HepG2 (cell line): ENCODE measurements around the gene MTA2. TPM values are rescaled to one million over a fixed set of nuclear protein-coding genes. Genes with fewer than 3 reads are reported as not detected.

Source experiments
- ATAC-seq: fragments of 200-7000 bp; cut with Tn5 transposase; 3 replicates; pipeline ENCODE4 v1.9.1; 2020; ENCODE audit warnings: mild to moderate bottlenecking, moderate library complexity
- BruUV-seq: library from RNA; stranded (reverse); fragments of 400-500 nt; replicated peaks from 2 replicates; lab custom pipeline; 2021; lab: Mats Ljungman, UMichigan
- CTCF ChIA-PET: fragments of 300-600 bp; formaldehyde crosslinking; extraction: SDS; loops from one replicate; lab custom pipeline; 2021; ENCODE audit warnings: low total read pairs, inconsistent platforms, low intra/inter-chr PET ratio; lab: Yijun Ruan, JAX
- POLR2A ChIA-PET: fragments of 350-600 bp; sonication (Branson Sonifier 250); formaldehyde crosslinking; loops from one replicate; lab custom pipeline; 2020; ENCODE audit warnings: antibody characterized with exemption, inconsistent platforms; lab: Yijun Ruan, JAX
- DNase-seq: peaks from one replicate; pipeline ENCODE4 v3.0.0-alpha.2; 2015; ENCODE audit warnings: low spot score
- FAIRE-seq: peaks from 3 replicates; lab custom pipeline; 2011; peaks lifted over from hg19 to GRCh38; lab: Jason Lieb, UNC
- H2AFZ ChIP-seq: one replicate; pipeline ENCODE4 v1.6.1; 2011; ENCODE audit warnings: low read length, inconsistent platforms
- H3K27ac ChIP-seq: fragments of 300-600 bp; 3 replicates; pipeline ENCODE4 v1.8.0; 2011; ENCODE audit warnings: mixed run types, mild to moderate bottlenecking, mixed read lengths, low read length, inconsistent platforms; ENCODE audit not compliant: insufficient read depth; ENCODE audit errors: extremely low read length
- H3K27me3 ChIP-seq, 2 experiments: fragments of 200-600 bp in 1 of 2; 2 replicates in 1 of 2; 3 replicates in 1 of 2; pipeline versions ENCODE4 v1.6.0 to v1.8.0; 2011; ENCODE audit warnings: low read length in 2 of 2, mild to moderate bottlenecking in 2 of 2, moderate library complexity in 2 of 2, inconsistent platforms in 1 of 2; ENCODE audit not compliant: insufficient read depth in 2 of 2, control insufficient read depth in 1 of 2
- H3K36me3 ChIP-seq, 2 experiments: fragments of 200-600 bp in 1 of 2; replicated peaks in 1 of 2; 2 replicates in 1 of 2; 3 replicates in 1 of 2; pipeline versions ENCODE4 v1.5.1 to v1.8.0; 2011; ENCODE audit warnings: low read length in 2 of 2, inconsistent platforms in 1 of 2; ENCODE audit not compliant: insufficient read depth in 2 of 2, control insufficient read depth in 1 of 2
- H3K4me1 ChIP-seq: 2 replicates; pipeline ENCODE4 v1.5.1; 2012; ENCODE audit warnings: low read length, inconsistent platforms; ENCODE audit not compliant: insufficient read depth
- H3K4me2 ChIP-seq: 2 replicates; pipeline ENCODE4 v1.6.0; 2011; ENCODE audit warnings: low read depth, low read length, inconsistent platforms
- H3K4me3 ChIP-seq, 3 experiments: fragments of 200-600 bp in 1 of 3; sonication (generic), shearing (Covaris generic) in 1 of 3; replicated peaks in 1 of 3; 2 replicates each; pipeline ENCODE4 v1.5.1; 2011 to 2016; ENCODE audit warnings: low read length in 3 of 3, inconsistent platforms in 2 of 3, low read depth in 2 of 3, mild to moderate bottlenecking in 2 of 3, control low read depth in 1 of 3, mixed read lengths in 1 of 3; ENCODE audit not compliant: insufficient read depth in 1 of 3
- H3K79me2 ChIP-seq: one replicate; pipeline ENCODE4 v1.6.1; 2011; ENCODE audit warnings: low read length, inconsistent platforms; ENCODE audit not compliant: insufficient read depth
- H3K9ac ChIP-seq: 2 replicates; pipeline ENCODE4 v1.6.0; 2011; ENCODE audit warnings: mild to moderate bottlenecking, low read depth, low read length, inconsistent platforms; ENCODE audit not compliant: insufficient read depth
- H3K9me3 ChIP-seq: 2 replicates; pipeline ENCODE4 v1.5.1; 2012; ENCODE audit warnings: mild to moderate bottlenecking, low read length
- H4K20me1 ChIP-seq: 2 replicates; pipeline ENCODE4 v1.6.0; 2011; ENCODE audit warnings: inconsistent platforms, mild to moderate bottlenecking, low read length, moderate library complexity; ENCODE audit not compliant: insufficient read depth
- HMGA1 ChIP-seq: sonication (generic); formaldehyde crosslinking; conservative IDR thresholded peaks from 2 replicates; pipeline ENCODE4 v1.4.0; 2020; ENCODE audit warnings: missing genetic modification reagents
- SP2 ChIP-seq: sonication (generic); formaldehyde crosslinking; IDR thresholded peaks from 2 replicates; pipeline ENCODE4 v1.5.1; 2020; ENCODE audit warnings: mild to moderate bottlenecking, missing genetic modification reagents
- ZNF230 ChIP-seq: sonication (generic); formaldehyde crosslinking; IDR thresholded peaks from 2 replicates; pipeline ENCODE4 v1.4.0; 2020; ENCODE audit warnings: mild to moderate bottlenecking, missing genetic modification reagents
- ZNF234 ChIP-seq: sonication (generic); formaldehyde crosslinking; conservative IDR thresholded peaks from 2 replicates; pipeline ENCODE4 v1.5.1; 2020; ENCODE audit warnings: mild to moderate bottlenecking, missing genetic modification reagents
- ZNF333 ChIP-seq: sonication (generic); formaldehyde crosslinking; IDR thresholded peaks from 2 replicates; pipeline ENCODE4 v1.4.0; 2020; ENCODE audit warnings: mild to moderate bottlenecking, missing genetic modification reagents, borderline replicate concordance
- ZSCAN25 ChIP-seq: sonication (generic); formaldehyde crosslinking; IDR thresholded peaks from 2 replicates; pipeline ENCODE4 v1.8.0; 2022; ENCODE audit warnings: mild to moderate bottlenecking, missing genetic modification reagents
- WGBS: methylation state at CpG from one replicate; pipeline ENCODE4 v1.1.6; 2017; ENCODE audit warnings: low lambda C conversion rate; 5-methylcytosine and 5-hydroxymethylcytosine counted together
- in situ Hi-C: cut with HindIII; loops from 2 replicates; pipeline ENCODE4 v1.10.0; 2017; ENCODE audit warnings: low pct_unique_long_range_greater_than_20kb; ENCODE audit not compliant: extremely low pct_ligation_motif_present
- intact Hi-C: fragments of 100-400 bp; cut with micrococcal nuclease; formaldehyde crosslinking; loops from one replicate; pipeline ENCODE4 v1.10.0; 2022; ENCODE audit not compliant: unreplicated experiment
- polyA plus RNA-seq, 8 experiments: library from polyadenylated mRNA; depleted of rRNA in 3 of 8; stranded (reverse) in 7 of 8; unstranded in 1 of 8; fragments of >200 nt; fragmentation: Illumina TruSeq in 4 of 8; extraction: Trizol in 4 of 8; gene quantifications; 2 replicates each; pipeline versions ENCODE4 v1.2.1 to v1.2.3, GENCODE V29; 2011 to 2016; ENCODE audit warnings: low read depth in 4 of 8, missing spikeins in 1 of 8, mixed read lengths in 1 of 8; ENCODE audit not compliant: insufficient read depth in 1 of 8
- total RNA-seq, 5 experiments: library from RNA; depleted of rRNA; stranded (reverse); fragments of >200 nt; fragmentation: Illumina TruSeq; extraction: Trizol; gene quantifications; 2 replicates each; pipeline ENCODE4 v1.2.3, GENCODE V29; 2016; ENCODE audit warnings: low read depth in 1 of 5
- TF ChIP-seq, protein P1 (sequence below): sonication (generic); formaldehyde crosslinking; IDR thresholded peaks from 2 replicates; pipeline ENCODE4 v1.5.0; 2020; ENCODE audit warnings: mild to moderate bottlenecking, missing genetic modification reagents, moderate library complexity
- TF ChIP-seq, protein P2 (sequence below): sonication (generic); formaldehyde crosslinking; IDR thresholded peaks from 2 replicates; pipeline ENCODE4 v1.4.0; 2020; ENCODE audit warnings: mild to moderate bottlenecking, missing genetic modification reagents
- TF ChIP-seq, protein P3 (sequence below): IDR thresholded peaks from 2 replicates; pipeline ENCODE4 v1.6.1; 2016; ENCODE audit warnings: low read depth, missing genetic modification reagents, missing compliant biosample characterization

Gene MTA2
- total and polyA plus RNA-seq, 2 of the 13 experiments (the other 11 are each of a cell fraction or from before 2014, with no cell fraction given) = 14.0 to 70.0 TPM

DNA sequence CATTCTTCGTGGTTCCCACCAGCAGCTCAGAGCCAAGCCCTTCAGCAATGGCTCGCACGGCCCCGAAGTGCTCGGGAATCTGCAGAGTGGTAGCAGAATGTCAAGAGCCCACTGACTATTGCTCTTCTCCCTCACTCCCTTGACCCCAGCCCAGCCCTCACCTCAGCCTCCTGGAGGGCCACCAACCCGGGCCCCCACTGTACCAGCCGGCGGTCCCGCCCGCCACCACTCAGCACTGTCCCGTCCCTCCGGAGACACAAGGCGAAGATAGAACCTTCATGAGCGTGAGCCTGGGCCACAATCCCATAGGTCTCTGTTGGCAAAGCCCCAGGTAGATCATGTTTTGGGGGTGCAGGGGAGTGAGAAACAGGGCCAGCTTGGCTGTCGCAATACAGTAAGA is 4.2 kb upstream of the MTA2 start:
- TF ChIP-seq ZSCAN25 (CRISPR knock-in tag) (no peak), ZNF333 (CRISPR knock-in tag) (no peak)
- peaks cover 6% of the 10 kb centered on the region for H3K79me2 ChIP-seq
- FAIRE-seq = no peak
- WGBS = 99% methylated on average over 15 of the region's 15 CpGs
- no TSS peak for BruUV-seq
- H3K4me2 ChIP-seq = no peak overlapping the region
- peaks cover 44% of the 10 kb centered on the region for H3K4me1 ChIP-seq
- H3K4me3 ChIP-seq = no peak overlapping the region
- H2AFZ ChIP-seq = no peak overlapping the region
- H3K9ac ChIP-seq = no peak overlapping the region
- no peaks in the 10 kb centered on the region; a peak in 1 of 5 replicates for H3K27me3 ChIP-seq
- H3K27ac ChIP-seq = no peak overlapping the region
- H4K20me1 ChIP-seq = no peaks in the 10 kb centered on the region
- ATAC-seq = no peak
- intact Hi-C loops (no loop called here), in situ Hi-C loops (no loop called here)
- no peak for DNase-seq
- POLR2A ChIA-PET = interaction anchor here (1.0 kb wide), 1 partner anchor 32 kb away, joined by 3 read pairs; no protein-coding TSS in a partner anchor
- no peaks in the 10 kb centered on the region; a peak in 2 of 5 replicates for H3K36me3 ChIP-seq
- CTCF ChIA-PET = no interaction called here
- no peaks in the 10 kb centered on the region for H3K9me3 ChIP-seq

DNA sequence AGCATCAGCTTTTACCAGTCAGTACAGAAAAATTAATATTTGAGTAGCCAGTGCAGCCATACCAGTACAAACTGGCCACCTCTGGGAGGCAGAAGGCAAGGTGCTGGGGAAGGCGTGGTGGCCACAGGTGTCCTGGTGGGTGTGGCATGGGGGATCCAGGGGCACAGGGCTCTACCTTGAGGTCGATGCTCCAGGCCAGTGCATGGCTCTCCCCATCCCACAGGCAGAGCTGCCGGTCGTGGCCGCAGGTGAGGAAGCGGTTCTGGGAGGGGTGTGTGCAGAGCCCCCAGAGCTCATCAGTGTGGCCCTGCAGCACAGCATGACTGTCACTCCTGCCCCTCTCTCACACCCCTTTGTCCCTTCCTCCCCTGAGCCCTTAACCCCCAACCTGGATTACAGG is 3.8 kb upstream of the MTA2 start:
- no peaks in the 10 kb centered on the region; a peak in 2 of 5 replicates for H3K36me3 ChIP-seq
- H3K27me3 ChIP-seq = no peaks in the 10 kb centered on the region; a peak in 1 of 5 replicates
- H3K4me2 ChIP-seq = no peak overlapping the region
- H3K79me2 ChIP-seq = peaks cover 11% of the 10 kb centered on the region
- no peak overlapping the region for H3K27ac ChIP-seq
- 94% methylated on average over 6 of the region's 6 CpGs for WGBS
- no TSS peak for BruUV-seq
- no peaks in the 10 kb centered on the region for H3K9me3 ChIP-seq
- intact Hi-C loops (no loop called here), in situ Hi-C loops (no loop called here)
- H4K20me1 ChIP-seq = no peaks in the 10 kb centered on the region
- POLR2A ChIA-PET = interaction anchor here (1.9 kb wide), 1 partner anchor 14 kb away, joined by 8 read pairs; the partner anchor contains the start of gene TUT1
- H2AFZ ChIP-seq = no peak overlapping the region
- DNase-seq (no peak), FAIRE-seq (no peak), ATAC-seq (no peak)
- no peak overlapping the region for H3K9ac ChIP-seq
- peaks cover 40% of the 10 kb centered on the region for H3K4me1 ChIP-seq
- TF ChIP-seq SP2 (CRISPR knock-in tag) = no peak
- no peak for TF ChIP-seq ZNF230 (CRISPR knock-in tag)
- TF ChIP-seq, protein P1, sequence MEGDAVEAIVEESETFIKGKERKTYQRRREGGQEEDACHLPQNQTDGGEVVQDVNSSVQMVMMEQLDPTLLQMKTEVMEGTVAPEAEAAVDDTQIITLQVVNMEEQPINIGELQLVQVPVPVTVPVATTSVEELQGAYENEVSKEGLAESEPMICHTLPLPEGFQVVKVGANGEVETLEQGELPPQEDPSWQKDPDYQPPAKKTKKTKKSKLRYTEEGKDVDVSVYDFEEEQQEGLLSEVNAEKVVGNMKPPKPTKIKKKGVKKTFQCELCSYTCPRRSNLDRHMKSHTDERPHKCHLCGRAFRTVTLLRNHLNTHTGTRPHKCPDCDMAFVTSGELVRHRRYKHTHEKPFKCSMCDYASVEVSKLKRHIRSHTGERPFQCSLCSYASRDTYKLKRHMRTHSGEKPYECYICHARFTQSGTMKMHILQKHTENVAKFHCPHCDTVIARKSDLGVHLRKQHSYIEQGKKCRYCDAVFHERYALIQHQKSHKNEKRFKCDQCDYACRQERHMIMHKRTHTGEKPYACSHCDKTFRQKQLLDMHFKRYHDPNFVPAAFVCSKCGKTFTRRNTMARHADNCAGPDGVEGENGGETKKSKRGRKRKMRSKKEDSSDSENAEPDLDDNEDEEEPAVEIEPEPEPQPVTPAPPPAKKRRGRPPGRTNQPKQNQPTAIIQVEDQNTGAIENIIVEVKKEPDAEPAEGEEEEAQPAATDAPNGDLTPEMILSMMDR (CRISPR knock-in tag) = no peak
- TF ChIP-seq, protein P2, sequence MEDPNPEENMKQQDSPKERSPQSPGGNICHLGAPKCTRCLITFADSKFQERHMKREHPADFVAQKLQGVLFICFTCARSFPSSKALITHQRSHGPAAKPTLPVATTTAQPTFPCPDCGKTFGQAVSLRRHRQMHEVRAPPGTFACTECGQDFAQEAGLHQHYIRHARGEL (CRISPR knock-in tag) = no peak
- TF ChIP-seq, protein P3, sequence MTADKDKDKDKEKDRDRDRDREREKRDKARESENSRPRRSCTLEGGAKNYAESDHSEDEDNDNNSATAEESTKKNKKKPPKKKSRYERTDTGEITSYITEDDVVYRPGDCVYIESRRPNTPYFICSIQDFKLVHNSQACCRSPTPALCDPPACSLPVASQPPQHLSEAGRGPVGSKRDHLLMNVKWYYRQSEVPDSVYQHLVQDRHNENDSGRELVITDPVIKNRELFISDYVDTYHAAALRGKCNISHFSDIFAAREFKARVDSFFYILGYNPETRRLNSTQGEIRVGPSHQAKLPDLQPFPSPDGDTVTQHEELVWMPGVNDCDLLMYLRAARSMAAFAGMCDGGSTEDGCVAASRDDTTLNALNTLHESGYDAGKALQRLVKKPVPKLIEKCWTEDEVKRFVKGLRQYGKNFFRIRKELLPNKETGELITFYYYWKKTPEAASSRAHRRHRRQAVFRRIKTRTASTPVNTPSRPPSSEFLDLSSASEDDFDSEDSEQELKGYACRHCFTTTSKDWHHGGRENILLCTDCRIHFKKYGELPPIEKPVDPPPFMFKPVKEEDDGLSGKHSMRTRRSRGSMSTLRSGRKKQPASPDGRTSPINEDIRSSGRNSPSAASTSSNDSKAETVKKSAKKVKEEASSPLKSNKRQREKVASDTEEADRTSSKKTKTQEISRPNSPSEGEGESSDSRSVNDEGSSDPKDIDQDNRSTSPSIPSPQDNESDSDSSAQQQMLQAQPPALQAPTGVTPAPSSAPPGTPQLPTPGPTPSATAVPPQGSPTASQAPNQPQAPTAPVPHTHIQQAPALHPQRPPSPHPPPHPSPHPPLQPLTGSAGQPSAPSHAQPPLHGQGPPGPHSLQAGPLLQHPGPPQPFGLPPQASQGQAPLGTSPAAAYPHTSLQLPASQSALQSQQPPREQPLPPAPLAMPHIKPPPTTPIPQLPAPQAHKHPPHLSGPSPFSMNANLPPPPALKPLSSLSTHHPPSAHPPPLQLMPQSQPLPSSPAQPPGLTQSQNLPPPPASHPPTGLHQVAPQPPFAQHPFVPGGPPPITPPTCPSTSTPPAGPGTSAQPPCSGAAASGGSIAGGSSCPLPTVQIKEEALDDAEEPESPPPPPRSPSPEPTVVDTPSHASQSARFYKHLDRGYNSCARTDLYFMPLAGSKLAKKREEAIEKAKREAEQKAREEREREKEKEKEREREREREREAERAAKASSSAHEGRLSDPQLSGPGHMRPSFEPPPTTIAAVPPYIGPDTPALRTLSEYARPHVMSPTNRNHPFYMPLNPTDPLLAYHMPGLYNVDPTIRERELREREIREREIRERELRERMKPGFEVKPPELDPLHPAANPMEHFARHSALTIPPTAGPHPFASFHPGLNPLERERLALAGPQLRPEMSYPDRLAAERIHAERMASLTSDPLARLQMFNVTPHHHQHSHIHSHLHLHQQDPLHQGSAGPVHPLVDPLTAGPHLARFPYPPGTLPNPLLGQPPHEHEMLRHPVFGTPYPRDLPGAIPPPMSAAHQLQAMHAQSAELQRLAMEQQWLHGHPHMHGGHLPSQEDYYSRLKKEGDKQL (CRISPR knock-in tag) = no peak
- TF ChIP-seq HMGA1 (CRISPR knock-in tag) = no peak
- TF ChIP-seq ZNF234 (CRISPR knock-in tag) = no peak
- no peak overlapping the region for H3K4me3 ChIP-seq
- CTCF ChIA-PET = no interaction called here
